OCI-LY3 (cell line): ENCODE measurements around the gene TNFRSF1B.

ENCODE experiments used
- EZH2phosphoT487 ChIP-seq: fragments of 200-600 bp; shearing (Covaris generic); IDR thresholded peaks from 2 replicates; pipeline ENCODE4 v1.6.1; 2018; ENCODE audit warnings: antibody characterized with exemption, mixed run types, low read depth
- TF ChIP-seq, protein P1 (sequence below): fragments of 200-600, 300-600 bp; sonication (generic); IDR thresholded peaks from 2 replicates; pipeline ENCODE4 v1.5.1; 2014; ENCODE audit warnings: antibody characterized with exemption, low read length, low read depth

DNA sequence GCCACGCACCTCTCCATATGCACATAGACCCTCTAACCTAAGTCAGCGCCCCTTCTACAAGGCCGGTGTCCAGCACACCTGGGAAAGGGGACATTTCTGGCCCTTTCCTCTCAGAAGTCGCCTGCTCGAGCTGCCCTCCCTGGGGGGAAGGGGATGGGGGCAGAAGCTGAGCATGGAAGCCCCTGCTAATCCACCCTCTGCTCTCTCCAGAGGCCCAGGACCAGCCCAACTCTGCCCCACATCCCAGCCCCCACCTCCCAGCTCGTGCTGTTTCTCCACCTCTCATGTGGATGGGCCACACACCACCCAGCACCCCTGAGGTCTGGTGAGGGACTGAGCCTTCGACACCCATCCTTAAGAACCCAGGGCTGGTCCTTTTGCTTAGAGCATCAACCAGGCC lies 14.8 kb downstream of the TNFRSF1B start:
- TF ChIP-seq, protein P1, sequence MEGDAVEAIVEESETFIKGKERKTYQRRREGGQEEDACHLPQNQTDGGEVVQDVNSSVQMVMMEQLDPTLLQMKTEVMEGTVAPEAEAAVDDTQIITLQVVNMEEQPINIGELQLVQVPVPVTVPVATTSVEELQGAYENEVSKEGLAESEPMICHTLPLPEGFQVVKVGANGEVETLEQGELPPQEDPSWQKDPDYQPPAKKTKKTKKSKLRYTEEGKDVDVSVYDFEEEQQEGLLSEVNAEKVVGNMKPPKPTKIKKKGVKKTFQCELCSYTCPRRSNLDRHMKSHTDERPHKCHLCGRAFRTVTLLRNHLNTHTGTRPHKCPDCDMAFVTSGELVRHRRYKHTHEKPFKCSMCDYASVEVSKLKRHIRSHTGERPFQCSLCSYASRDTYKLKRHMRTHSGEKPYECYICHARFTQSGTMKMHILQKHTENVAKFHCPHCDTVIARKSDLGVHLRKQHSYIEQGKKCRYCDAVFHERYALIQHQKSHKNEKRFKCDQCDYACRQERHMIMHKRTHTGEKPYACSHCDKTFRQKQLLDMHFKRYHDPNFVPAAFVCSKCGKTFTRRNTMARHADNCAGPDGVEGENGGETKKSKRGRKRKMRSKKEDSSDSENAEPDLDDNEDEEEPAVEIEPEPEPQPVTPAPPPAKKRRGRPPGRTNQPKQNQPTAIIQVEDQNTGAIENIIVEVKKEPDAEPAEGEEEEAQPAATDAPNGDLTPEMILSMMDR: no peak
- TF ChIP-seq EZH2phosphoT487: no peak
